NCI-H2081 (cell line): ENCODE measurements around the gene PNPLA8.

Source experiments
- DNase-seq, 2 experiments: peaks; one replicate each; lab custom pipeline; 2025; lab: John Stamatoyannopoulos, UW

Gene PNPLA8

DNA sequence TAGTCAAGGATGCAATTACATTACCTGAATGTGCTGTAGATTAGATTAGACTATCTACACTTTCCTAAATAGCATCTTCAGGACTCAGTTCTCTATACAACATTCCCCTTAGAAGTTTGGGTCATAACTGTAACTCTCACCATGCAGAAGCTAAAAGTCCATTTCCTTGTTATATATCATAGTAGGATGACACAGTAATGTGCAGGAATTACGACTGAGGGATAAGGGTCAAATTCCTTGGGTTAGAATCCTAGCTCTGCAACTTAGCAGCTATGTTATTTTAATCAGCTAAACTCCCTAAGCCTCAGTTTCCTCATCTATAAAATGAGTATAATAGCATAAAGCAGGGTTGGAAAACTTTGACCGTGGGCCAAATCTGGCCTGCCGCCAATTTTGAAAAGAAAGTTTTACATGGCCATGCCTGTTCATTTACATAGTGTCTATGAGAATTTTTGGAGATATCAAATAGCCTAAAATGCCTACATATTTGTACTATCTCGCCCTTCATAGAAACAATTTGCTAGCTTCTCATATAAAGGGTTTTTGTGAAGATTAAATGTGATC lies 84.5 kb downstream of the PNPLA8 start:
- DNase-seq: no peak

- no peak for DNase-seq
Observed at GRCh38 chr7:108440613-108441012, 85.3 kb downstream of the PNPLA8 start.

- DNase-seq: no peak
Observed at GRCh38 chr7:108436906-108437305, 89.0 kb downstream of the PNPLA8 start.

DNA sequence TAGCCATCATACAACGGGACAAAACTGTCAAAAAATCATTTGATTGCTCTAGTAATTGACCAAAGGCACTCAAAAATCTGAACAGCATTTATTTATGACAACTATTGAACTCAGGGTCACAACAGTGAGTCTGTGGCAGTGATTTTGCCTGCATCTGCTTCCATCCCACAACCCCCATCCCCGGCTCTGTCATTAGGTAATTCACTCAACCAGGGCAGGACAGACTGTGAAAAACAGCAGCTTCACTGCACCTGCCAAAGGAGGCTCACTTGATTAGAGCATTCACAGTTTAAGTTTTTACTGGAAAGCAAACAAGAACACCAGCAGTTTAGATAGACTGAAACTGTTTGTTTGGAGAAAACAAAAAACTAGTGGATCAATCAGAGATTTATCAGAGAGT lies 91.9 kb downstream of the PNPLA8 start:
- DNase-seq: peak in 1 of 2 experiments; percentile 31

DNA sequence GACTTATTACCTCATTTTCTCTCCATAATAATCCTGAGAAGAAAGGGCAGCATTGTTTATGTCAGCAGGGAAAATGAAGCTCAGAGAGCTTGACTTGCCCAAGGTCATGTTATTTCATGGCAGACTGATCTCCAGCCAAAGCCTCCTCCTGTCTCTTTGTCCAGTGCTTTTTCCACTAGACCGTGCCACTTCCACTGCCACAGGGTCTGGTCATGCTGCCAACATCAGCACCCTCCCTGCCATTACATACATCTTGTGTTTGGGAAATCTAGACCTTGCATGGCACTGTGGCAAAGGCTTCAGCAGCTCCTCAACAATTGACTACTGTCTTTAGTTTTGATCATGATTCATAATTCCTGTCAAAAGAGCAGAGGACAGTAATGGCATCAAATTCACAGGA lies 94.8 kb downstream of the PNPLA8 start:
- peak in 1 of 2 experiments; percentile 45 for DNase-seq

DNA sequence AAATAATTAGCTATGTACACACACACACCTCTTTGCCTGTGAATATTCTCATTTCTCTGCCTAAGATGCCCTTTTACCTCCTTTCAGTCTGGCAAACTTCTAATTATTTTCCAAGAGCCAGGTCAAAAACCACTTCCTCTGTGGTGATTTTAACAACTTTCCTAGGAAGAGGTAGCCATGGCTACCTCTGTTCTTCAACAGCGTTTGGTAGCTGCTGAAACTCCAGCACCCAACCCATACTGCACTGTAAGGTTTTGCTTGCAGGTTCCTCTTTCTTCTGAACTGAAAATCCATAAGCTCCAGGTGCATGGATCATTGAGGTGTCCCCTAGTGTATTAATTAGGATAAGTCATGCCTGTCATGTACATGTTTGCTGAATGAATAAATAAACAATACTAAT lies 95.3 kb downstream of the PNPLA8 start:
- no peak for DNase-seq

DNA sequence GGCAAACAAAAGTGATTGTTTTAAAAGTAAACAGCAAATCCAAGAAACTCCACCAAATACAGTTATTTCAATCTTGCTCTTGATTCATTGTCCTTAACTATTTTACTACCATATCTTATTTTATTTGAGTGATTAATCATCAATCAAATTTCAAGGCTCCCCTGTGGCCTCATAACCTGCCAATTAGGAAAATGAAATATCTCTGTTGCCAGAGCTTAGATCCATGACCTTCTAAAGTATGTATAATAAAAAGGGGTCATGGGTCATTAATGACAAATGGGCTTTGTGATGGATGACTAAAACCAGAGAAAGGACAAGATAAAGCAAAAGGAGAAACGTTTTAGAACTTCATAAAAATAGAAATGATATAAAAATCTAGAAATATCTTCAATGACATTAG lies 98.2 kb downstream of the PNPLA8 start:
- no peak for DNase-seq

- DNase-seq: no peak
Observed at GRCh38 chr7:108425714-108426275, 100.1 kb downstream of the PNPLA8 start.

DNA sequence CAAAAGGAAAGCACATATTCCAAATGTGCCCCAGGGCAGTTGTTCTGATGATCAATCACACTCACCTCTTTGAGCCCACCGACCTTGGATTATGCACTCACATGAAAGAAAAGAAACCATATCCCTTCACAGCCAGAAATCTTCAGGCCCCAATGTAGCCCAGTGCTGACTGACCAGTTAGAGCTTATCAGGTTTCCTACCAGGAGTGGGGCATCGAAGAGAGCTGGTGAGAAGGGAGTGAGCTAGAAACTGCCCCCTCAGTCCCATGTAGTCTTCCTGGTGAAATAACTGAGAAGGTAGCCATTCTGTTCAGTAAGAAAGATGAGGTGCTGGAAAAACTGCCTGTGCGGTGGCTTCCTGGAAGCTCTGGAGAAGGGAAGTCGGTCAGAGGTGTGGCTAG lies 101.9 kb downstream of the PNPLA8 start:
- no peak for DNase-seq

- no peak for DNase-seq
Observed at GRCh38 chr7:108423089-108423989, 102.6 kb downstream of the PNPLA8 start.

DNA sequence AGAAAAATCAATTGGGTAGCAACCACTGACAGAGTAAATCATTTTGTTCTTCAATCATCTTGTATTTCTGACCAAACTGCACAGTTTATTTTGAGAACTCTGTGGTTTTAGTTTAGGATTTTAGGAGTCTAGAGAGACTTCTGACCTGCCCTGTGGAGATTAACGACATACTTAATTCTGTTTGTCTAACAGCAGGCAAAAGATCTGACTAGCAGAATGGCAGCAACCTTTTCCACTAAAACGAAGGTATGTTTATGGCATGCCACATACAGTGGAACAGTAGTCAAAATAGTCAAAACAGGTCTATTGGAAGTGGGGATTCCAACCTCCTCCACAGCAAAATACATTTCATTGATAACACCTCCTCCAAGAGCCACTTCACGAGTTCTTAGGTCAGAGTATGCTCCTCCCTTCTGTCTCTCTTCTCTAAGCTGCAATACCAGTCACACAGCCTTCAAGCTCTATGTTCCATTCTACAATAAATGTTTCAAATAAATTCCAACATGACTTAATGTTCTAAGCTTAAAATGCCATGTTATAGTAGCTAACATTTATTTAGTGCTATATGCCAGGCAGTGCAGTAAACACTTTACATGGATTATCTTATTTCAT lies 104.1 kb downstream of the PNPLA8 start:
- no peak for DNase-seq
